Stimulated activated CD4-positive, alpha-beta T cell treated with anti-CD3 and anti-CD28 coated beads, Interleukin-1b, Interleukin-23, amount 100 ng/mL, for 4 hours (primary cell): ENCODE measurements around the gene SPAG7.

ENCODE experiments used
- DNase-seq, 2 donors: peaks; one replicate each; pipeline ENCODE4 v3.0.0-alpha.2; 2020; ENCODE audit warnings: low read depth in 2 of 2

The SPAG7 gene

GRCh38 chr17:4974115-4974670, 6.6 kb upstream of the SPAG7 start:
- DNase-seq: no peak

GRCh38 chr17:4973256-4974114, 5.9 kb upstream of the SPAG7 start:
- DNase-seq: no peak

GRCh38 chr17:4972752-4973151, 5.1 kb upstream of the SPAG7 start:
- DNase-seq: no peak

GRCh38 chr17:4972322-4972721, 4.7 kb upstream of the SPAG7 start:
- DNase-seq: no peak

- no peak for DNase-seq
Measured at GRCh38 chr17:4971826-4972225, 4.2 kb upstream of the SPAG7 start.

GRCh38 chr17:4970273-4970672, 2.7 kb upstream of the SPAG7 start:
- no peak for DNase-seq

GRCh38 chr17:4969551-4970173, 2.0 kb upstream of the SPAG7 start:
- no peak for DNase-seq

GRCh38 chr17:4969047-4969550, 1.5 kb upstream of the SPAG7 start:
- peak in 1 of 2 donors; percentile 18 for DNase-seq

- peak; percentile 21 to 29 for DNase-seq
Measured at GRCh38 chr17:4968486-4969046, 949 bp upstream of the SPAG7 start.

- peak; percentile 80 to 81 for DNase-seq
Measured at GRCh38 chr17:4966844-4967538, 626 bp downstream of the SPAG7 start.

- no peak for DNase-seq
Measured at GRCh38 chr17:4965311-4965986, 2.2 kb downstream of the SPAG7 start.

- DNase-seq: no peak
Measured at GRCh38 chr17:4960279-4960922, 7.2 kb downstream of the SPAG7 start.

GRCh38 chr17:4959261-4959965, 8.2 kb downstream of the SPAG7 start:
- DNase-seq: no peak

GRCh38 chr17:4958102-4958501, 9.5 kb downstream of the SPAG7 start:
- no peak for DNase-seq

- no peak for DNase-seq
Measured at GRCh38 chr17:4956493-4957061, 11.0 kb downstream of the SPAG7 start.

GRCh38 chr17:4955091-4955490, 12.5 kb downstream of the SPAG7 start:
- DNase-seq: no peak

- DNase-seq: no peak
Measured at GRCh38 chr17:4953451-4953961, 14.1 kb downstream of the SPAG7 start.

- DNase-seq: no peak
Measured at GRCh38 chr17:4951486-4951885, 16.1 kb downstream of the SPAG7 start.

GRCh38 chr17:4950746-4951204, 16.8 kb downstream of the SPAG7 start, which contains the start of gene ENO3:
Gene ENO3 (plus strand): TSS chr17:4951119. CDS start chr17:4951830, 711 bp downstream.
- no peak for DNase-seq
